Ishikawa (cell line): ENCODE data around the gene SLC9C2.

ENCODE experiments used
- CEBPB ChIP-seq: IDR thresholded peaks from 2 replicates; pipeline ENCODE4 v1.6.1; 2012
- CREB1 ChIP-seq: IDR thresholded peaks from 2 replicates; pipeline ENCODE4 v1.6.1; 2012; ENCODE audit warnings: low read depth
- EGR1 ChIP-seq: IDR thresholded peaks from 2 replicates; pipeline ENCODE4 v1.6.1; 2012
- EP300 ChIP-seq: IDR thresholded peaks from 2 replicates; pipeline ENCODE4 v1.6.1; 2012; ENCODE audit warnings: borderline replicate concordance
- FOXM1 ChIP-seq: IDR thresholded peaks from 2 replicates; pipeline ENCODE4 v1.6.1; 2012; ENCODE audit warnings: low read depth, borderline replicate concordance
- MAX ChIP-seq: IDR thresholded peaks from 2 replicates; pipeline ENCODE4 v1.6.1; 2012
- NFIC ChIP-seq: IDR thresholded peaks from 2 replicates; pipeline ENCODE4 v1.6.1; 2012
- RAD21 ChIP-seq: IDR thresholded peaks from 2 replicates; pipeline ENCODE4 v1.6.1; 2012; ENCODE audit warnings: low read depth
- REST ChIP-seq: IDR thresholded peaks from 2 replicates; pipeline ENCODE4 v1.6.1; 2012; ENCODE audit warnings: low read depth, mild to moderate bottlenecking
- TAF1 ChIP-seq: IDR thresholded peaks from 2 replicates; pipeline ENCODE4 v1.6.1; 2012; ENCODE audit warnings: low read depth, mild to moderate bottlenecking
- TCF12 ChIP-seq: IDR thresholded peaks from 2 replicates; pipeline ENCODE4 v1.6.1; 2012; ENCODE audit warnings: low read depth
- TEAD4 ChIP-seq: IDR thresholded peaks from 2 replicates; pipeline ENCODE4 v1.6.1; 2012
- USF1 ChIP-seq: IDR thresholded peaks from 2 replicates; pipeline ENCODE4 v1.6.1; 2012
- YY1 ChIP-seq: IDR thresholded peaks from 2 replicates; pipeline ENCODE4 v1.6.1; 2012; ENCODE audit warnings: low read depth
- ZBTB7A ChIP-seq: IDR thresholded peaks from 2 replicates; pipeline ENCODE4 v1.6.1; 2012; ENCODE audit warnings: low read depth

The SLC9C2 gene

GRCh38 chr1:173545688-173546087 is 57.2 kb downstream of the SLC9C2 start:
- TF ChIP-seq EP300 (no peak), CREB1 (no peak), TAF1 (no peak), EGR1 (no peak), FOXM1 (no peak), ZBTB7A (no peak), CEBPB (no peak)

- TF ChIP-seq EP300 (no peak), REST (no peak), TCF12 (no peak), USF1 (no peak), NFIC (no peak), MAX (no peak), CREB1 (no peak), YY1 (no peak), FOXM1 (no peak), RAD21 (no peak)
Measured at GRCh38 chr1:173536223-173536622, 66.6 kb downstream of the SLC9C2 start.

GRCh38 chr1:173532237-173532636 is 70.6 kb downstream of the SLC9C2 start:
- TF ChIP-seq TAF1: no peak
- TF ChIP-seq USF1: no peak

- TF ChIP-seq REST (no peak), NFIC (no peak), USF1 (no peak), YY1 (no peak), ZBTB7A (no peak), EGR1 (no peak), TCF12 (no peak), CREB1 (no peak), TEAD4 (no peak), FOXM1 (no peak), RAD21 (no peak), CEBPB (no peak), EP300 (no peak), TAF1 (no peak), MAX (no peak)
Measured at GRCh38 chr1:173530795-173531693, 71.8 kb downstream of the SLC9C2 start.

- TF ChIP-seq TAF1 (no peak), YY1 (no peak)
Measured at GRCh38 chr1:173529106-173529505, 73.8 kb downstream of the SLC9C2 start.

- TF ChIP-seq NFIC: peak; percentile 73
- no peak for TF ChIP-seq RAD21
Measured at GRCh38 chr1:173527151-173527826, 75.6 kb downstream of the SLC9C2 start.
